B cell (primary cell): ENCODE data around the gene CHEK1.

Source experiments
- EZH2 ChIP-seq: IDR thresholded peaks from 2 replicates; pipeline ENCODE4 v1.6.1; 2012; ENCODE audit warnings: borderline replicate concordance, low read depth, mild to moderate bottlenecking, moderate library complexity, low read length; ENCODE audit not compliant: insufficient read depth, poor library complexity, severe bottlenecking
- TF ChIP-seq, protein P1 (sequence below): fragments of 200-600 bp; IDR thresholded peaks from one replicate; pipeline ENCODE4 v1.8.0; 2022; ENCODE audit warnings: antibody characterized with exemption, mild to moderate bottlenecking

DNA sequence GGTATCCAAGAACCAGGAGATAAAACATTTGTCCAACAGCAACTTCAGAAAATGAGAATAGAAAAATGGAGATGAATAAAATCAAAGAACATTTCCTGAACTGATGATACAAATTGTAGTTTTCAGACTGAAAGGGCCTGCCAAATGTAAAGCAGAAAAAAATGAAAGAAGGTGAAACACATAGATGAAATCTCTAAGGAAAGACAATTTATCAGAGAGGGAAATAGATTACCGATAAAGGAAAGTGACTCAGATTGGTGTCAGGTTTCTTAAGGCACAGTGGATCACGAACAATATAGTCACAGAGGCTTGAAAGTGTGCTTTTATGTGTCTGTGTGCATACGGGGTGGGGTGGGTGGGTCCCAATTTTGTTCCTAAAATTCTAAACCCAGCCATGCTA, 36.5 kb upstream of the CHEK1 start:
- TF ChIP-seq, protein P1, sequence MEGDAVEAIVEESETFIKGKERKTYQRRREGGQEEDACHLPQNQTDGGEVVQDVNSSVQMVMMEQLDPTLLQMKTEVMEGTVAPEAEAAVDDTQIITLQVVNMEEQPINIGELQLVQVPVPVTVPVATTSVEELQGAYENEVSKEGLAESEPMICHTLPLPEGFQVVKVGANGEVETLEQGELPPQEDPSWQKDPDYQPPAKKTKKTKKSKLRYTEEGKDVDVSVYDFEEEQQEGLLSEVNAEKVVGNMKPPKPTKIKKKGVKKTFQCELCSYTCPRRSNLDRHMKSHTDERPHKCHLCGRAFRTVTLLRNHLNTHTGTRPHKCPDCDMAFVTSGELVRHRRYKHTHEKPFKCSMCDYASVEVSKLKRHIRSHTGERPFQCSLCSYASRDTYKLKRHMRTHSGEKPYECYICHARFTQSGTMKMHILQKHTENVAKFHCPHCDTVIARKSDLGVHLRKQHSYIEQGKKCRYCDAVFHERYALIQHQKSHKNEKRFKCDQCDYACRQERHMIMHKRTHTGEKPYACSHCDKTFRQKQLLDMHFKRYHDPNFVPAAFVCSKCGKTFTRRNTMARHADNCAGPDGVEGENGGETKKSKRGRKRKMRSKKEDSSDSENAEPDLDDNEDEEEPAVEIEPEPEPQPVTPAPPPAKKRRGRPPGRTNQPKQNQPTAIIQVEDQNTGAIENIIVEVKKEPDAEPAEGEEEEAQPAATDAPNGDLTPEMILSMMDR: no peak
- TF ChIP-seq EZH2: no peak
